SH-SY5Y (cell line): ENCODE data around the gene ARPC3.

Source experiments
- GATA2 ChIP-seq: IDR thresholded peaks from 2 replicates; pipeline ENCODE4 v1.6.1; 2011; ENCODE audit warnings: mild to moderate bottlenecking, low read depth, low read length
- GATA3 ChIP-seq: IDR thresholded peaks from 2 replicates; pipeline ENCODE4 v1.6.1; 2011; ENCODE audit warnings: low read depth, mild to moderate bottlenecking, low read length, moderate library complexity

- no peak for TF ChIP-seq GATA2
- no peak for TF ChIP-seq GATA3
Measured at GRCh38 chr12:110458756-110459155, 8.6 kb upstream of the ARPC3 start.
